Lower leg skin (tissue), 4 donors: ENCODE results near the gene SCP2. TPM values are rescaled to one million over a fixed set of nuclear protein-coding genes. Genes with fewer than 3 reads are reported as not detected.

ENCODE experiments used
- DNase-seq, 2 donors: peaks; one replicate each; pipeline ENCODE4 v3.0.0-alpha.2; 2019; ENCODE audit warnings: low spot score in 2 of 2
- H3K4me3 ChIP-seq: fragments of 200-600 bp; sonication (generic); 2 replicates; pipeline ENCODE4 v1.5.1; 2017; ENCODE audit warnings: mild to moderate bottlenecking, low read depth; ENCODE audit not compliant: poor library complexity, severe bottlenecking
- CTCF ChIP-seq, 3 donors: fragments of 450-650 bp; IDR thresholded peaks; one replicate each; pipeline ENCODE4 v1.5.1; 2016; ENCODE audit warnings: antibody characterized with exemption in 3 of 3, mild to moderate bottlenecking in 3 of 3, moderate library complexity in 2 of 3
- POLR2A ChIP-seq, 2 donors: fragments of 450-650 bp; IDR thresholded peaks; one replicate each; pipeline ENCODE4 v1.6.1; 2016 to 2017; ENCODE audit warnings: antibody characterized with exemption in 2 of 2, mild to moderate bottlenecking in 1 of 2, moderate library complexity in 1 of 2
- WGBS, 2 donors: methylation state at CpG; one replicate each; pipeline ENCODE4 v1.1.5; 2018; 5-methylcytosine and 5-hydroxymethylcytosine counted together
- intact Hi-C: fragments of 100-400 bp; cut with DNase I; formaldehyde crosslinking; loops from one replicate; pipeline ENCODE4 v1.15.0; 2023; ENCODE audit warnings: low total_unique reads
- total RNA-seq, 4 donors: library from RNA; depleted of rRNA; stranded (reverse); fragments of >200 nt; gene quantifications; one replicate each; pipeline ENCODE4 v1.1.0, GENCODE V29; 2016

The SCP2 gene
- total RNA-seq, 4 donors from 2014 or later: 79.4 to 124 (median 106) TPM

- H3K4me3 ChIP-seq: no peak overlapping the region
- intact Hi-C loops: no loop called here
- no peak for DNase-seq
- WGBS, 2 donors: 55 to 70% methylated on average over 2 of the region's 2 CpGs
- TF ChIP-seq POLR2A (IDR thresholded peaks at IDR 0.05) (no peak), CTCF (IDR thresholded peaks at IDR 0.05) (no peak)
Measured at GRCh38 chr1:53050310-53050709, 123.2 kb downstream of the SCP2 start.

DNA sequence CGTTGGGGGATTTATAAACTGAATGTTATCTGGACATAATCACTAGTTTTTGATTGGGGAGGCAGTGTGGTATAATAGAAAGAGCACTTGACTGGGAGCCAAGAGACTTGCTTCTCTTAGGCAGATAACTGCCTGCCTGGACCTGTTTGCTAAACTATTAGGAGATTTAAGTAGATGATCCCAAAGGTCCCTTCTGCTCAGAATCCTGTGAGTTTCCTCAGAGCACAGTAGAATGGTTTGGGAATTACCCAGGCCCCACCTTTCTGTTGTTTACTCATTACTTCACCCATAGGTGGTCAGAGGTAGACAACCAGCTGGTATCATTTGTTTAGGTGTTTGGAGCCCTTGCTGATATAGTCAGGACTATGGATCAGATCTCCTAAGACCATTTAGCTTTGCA is 124.6 kb downstream of the SCP2 start:
- WGBS, 2 donors: 29 to 38% methylated on average over 1 of the region's 1 CpG
- TF ChIP-seq POLR2A (IDR thresholded peaks at IDR 0.05) (no peak), CTCF (IDR thresholded peaks at IDR 0.05) (no peak)
- intact Hi-C loops: no loop called here
- DNase-seq: no peak
- no peak overlapping the region for H3K4me3 ChIP-seq

DNA sequence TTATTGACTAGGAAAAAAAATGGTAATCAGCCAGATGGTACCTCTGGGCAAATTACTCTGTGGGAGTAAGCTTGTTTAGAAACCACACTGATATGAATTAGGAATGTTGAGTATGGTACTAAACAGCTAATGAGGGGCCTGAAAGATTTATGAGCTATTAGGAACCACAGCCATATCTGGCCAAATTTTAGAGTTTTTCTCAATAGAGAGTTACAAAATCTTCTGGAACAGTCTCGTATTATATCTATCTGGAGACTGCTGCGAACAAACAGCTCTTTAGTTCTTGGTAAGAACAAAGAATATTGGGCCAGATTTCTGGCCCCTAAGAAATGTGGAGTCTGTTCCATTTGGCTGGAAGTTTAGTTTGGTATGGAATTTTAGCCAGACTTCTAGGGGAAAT is 130.1 kb downstream of the SCP2 start:
- intact Hi-C loops: no loop called here

GRCh38 chr1:53060579-53060978 is 133.5 kb downstream of the SCP2 start:
- 18 to 26% methylated on average over 1 of the region's 1 CpG for whole genome bisulfite sequencing, 2 donors

More for the DNA sequence above, 130.1 kb downstream of the SCP2 start:
- DNase-seq: no peak
- H3K4me3 ChIP-seq: no peak overlapping the region
- TF ChIP-seq CTCF (IDR thresholded peaks at IDR 0.05) (no peak), POLR2A (IDR thresholded peaks at IDR 0.05) (no peak)
- WGBS, 2 donors: 52 to 70% methylated on average over 2 of the region's 2 CpGs

DNA sequence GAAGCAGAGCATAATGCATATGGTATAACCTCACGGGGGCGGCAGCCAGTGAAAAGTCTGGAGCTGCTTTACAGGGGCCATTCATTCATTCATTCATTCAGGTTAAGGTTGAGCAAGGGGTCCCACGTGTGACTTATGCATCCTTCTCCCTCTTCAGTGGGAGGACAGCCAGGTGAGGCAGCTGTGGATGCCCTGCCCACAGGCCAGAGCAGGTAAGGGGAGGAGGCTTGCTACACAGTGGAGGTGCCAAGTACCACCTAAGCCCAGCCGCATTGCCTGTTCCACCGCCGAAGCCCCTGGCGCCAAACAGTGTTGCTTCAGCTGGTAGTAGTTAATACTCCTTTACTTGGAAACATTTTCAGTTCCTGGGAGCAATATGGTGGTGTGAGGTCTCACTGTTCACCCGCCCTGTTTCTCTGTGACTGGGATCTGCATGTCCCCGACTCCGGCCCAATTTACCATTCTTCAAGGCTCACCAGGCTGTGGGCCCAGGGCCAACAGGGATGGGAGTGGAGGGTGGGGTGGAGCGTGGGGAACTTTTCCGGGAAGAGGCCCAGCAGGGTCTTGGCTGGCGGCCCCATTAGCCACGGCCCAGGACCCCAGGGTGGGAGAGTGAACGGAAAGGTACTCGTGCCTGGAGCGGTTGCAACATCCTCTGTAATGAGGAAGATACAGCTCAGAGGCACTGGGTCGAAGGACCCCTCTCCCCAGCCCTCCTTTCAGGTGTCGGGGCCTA is 134.2 kb downstream of the SCP2 start:
- WGBS, 2 donors: 33 to 35% methylated on average over 19 of the region's 19 CpGs
- no peak for TF ChIP-seq CTCF (IDR thresholded peaks at IDR 0.05)
- no peak for TF ChIP-seq POLR2A (IDR thresholded peaks at IDR 0.05)
- H3K4me3 ChIP-seq: peak overlapping the region; percentile 28
- intact Hi-C loops: loop anchor here (10.0 kb wide), 1 partner anchor 46 kb away; no protein-coding TSS in a partner anchor
- DNase-seq: peak; percentile 54 to 92

More at GRCh38 chr1:53060579-53060978, 133.5 kb downstream of the SCP2 start:
- no peak for TF ChIP-seq POLR2A (IDR thresholded peaks at IDR 0.05)
- TF ChIP-seq CTCF (IDR thresholded peaks at IDR 0.05): no peak
- no peak overlapping the region for H3K4me3 ChIP-seq
- DNase-seq: peak in 1 of 2 donors; percentile 79
- intact Hi-C loops: loop anchor here (10.0 kb wide), 1 partner anchor 46 kb away; no protein-coding TSS in a partner anchor
